GM19455 (cell line): ENCODE results near the gene PBX3.

Experiments
- ATAC-seq: cut with Tn5 transposase; IDR thresholded peaks from one replicate; pipeline ENCODE4 v1.9.1; 2021; ENCODE audit not compliant: unreplicated experiment

PBX3 gene

GRCh38 chr9:125969462-125969861 is 222.3 kb downstream of the PBX3 start:
- no peak for ATAC-seq

DNA sequence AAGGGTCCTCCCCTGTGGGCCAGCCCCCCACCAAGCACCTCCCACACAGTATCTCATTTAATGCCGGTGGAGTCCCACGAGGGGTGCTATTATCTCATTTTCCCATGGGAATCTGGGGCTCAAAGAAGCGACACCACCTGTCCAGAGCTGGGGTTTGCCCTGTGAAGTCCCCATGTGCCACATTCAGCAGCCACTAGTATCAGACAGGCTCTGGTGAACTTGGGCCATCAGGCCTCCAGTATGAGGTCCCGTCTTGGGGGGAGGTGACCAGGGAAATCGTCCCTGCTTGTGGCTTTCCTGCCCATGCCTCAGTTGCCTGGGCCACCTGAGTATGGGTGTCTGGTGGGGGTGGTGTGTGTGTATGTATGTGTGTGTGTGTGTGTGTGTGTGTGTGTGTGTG is 222.7 kb downstream of the PBX3 start:
- no peak for ATAC-seq

DNA sequence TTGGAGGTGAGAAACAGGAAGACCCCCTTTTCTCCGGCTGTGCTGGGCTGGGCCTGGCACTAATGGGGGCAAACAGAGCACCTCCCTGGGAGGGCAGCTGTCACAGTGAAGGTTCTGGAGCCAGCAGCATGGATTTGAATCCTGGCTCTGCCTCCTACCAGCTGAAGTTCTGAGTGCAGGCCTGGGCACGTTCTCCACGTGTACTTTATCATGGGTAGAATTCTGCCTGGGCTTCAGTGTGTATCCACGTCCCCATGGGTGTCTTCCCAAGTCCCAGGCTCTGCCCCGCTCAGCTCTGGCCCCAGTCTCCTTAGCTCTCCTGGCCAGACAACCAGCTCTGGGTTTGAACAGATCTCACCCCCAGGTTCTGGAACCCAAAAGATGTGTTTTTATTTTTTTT is 223.2 kb downstream of the PBX3 start:
- ATAC-seq = no peak

- ATAC-seq = no peak
Observed at GRCh38 chr9:125971050-125971449, 223.9 kb downstream of the PBX3 start.

- ATAC-seq = no peak
Observed at GRCh38 chr9:125972012-125972729, 225.0 kb downstream of the PBX3 start.

- ATAC-seq = no peak
Observed at GRCh38 chr9:125973547-125973946, 226.4 kb downstream of the PBX3 start.

- ATAC-seq = no peak
Observed at GRCh38 chr9:125974705-125975104, 227.5 kb downstream of the PBX3 start.

- no peak for ATAC-seq
Observed at GRCh38 chr9:125977223-125977622, 230.1 kb downstream of the PBX3 start.

- ATAC-seq = no peak
Observed at GRCh38 chr9:125979383-125979782, 232.2 kb downstream of the PBX3 start.

- ATAC-seq = no peak
Observed at GRCh38 chr9:125982798-125983406, 235.7 kb downstream of the PBX3 start.

GRCh38 chr9:125983681-125984080 is 236.5 kb downstream of the PBX3 start:
- no peak for ATAC-seq

DNA sequence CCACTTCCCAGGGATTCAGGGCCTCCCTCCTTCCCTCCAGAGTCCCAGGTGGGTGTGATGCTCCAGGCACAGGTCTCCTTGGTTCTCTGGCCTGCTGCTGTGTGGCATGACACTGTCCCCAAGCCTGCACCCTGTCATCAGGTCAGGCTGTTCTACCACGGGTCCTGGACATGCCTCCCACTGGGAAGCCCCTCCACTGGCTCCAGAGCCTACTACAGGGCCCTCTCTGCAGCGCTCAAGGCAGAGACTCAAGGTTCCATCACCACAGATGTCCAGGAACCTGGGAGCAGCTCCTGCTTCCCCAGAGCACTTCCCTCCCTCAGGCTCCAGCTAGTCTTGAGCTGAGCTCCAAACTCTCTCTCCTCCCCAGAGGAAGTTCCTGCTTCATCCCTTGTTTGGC is 237.3 kb downstream of the PBX3 start:
- ATAC-seq = no peak

DNA sequence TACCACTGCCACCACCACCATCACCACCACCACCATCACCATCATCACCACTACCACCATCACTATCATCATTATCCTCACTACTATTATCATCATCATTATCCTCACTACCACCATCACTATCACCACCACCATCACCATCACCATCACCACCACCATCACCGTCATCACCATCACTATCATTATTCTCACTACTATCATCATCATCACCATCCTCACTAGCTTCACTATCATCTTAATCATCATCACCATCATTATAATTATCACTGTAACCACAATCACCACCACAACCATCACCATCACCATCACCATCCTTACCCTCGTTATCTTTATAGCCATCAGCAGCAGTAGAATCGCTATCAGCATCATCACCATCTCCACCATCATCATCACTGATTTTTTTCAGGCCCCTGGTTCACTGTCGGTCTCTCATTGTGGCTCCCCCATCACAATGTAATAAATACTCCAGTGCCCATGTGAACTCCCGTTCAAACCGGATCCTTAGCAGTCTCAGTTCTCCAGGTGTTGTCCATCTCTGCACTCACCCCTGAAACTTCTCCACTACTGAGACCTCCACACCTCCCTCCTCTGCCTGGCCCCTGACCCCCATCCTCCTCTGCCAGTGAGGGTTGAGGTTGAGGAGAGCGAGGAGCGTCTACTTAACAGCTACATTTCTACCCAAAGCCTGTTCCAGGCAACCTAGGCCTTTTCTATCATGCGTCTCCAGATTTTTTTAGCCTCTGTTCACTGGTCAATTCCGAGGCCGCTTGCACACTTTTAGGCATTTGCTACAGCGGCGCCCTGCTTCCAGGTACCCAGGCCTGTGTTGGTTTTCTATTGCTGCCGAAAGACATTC is 238.2 kb downstream of the PBX3 start:
- ATAC-seq = no peak

GRCh38 chr9:125985998-125986655 is 239.0 kb downstream of the PBX3 start:
- ATAC-seq = no peak

GRCh38 chr9:125986966-125987365 is 239.8 kb downstream of the PBX3 start:
- no peak for ATAC-seq

DNA sequence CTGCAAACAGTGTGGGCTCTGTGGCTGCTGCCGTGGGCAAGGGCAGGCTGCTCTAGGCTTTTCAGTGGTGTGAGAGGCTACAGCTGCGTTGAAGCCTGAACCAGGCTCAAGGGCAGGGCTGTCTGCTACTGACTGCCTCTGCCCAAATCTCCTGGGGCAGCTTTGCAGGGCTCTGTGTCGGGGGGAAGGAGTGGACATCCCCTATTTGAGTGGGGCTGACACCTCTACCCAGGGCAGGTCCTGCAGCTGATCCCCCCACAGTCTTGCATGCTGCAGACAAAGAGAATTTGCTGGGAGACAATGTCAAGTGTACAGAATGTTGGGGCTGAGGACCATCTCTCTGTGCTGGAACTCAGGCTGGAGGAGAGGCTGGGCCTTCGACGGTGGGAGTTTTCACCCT is 240.2 kb downstream of the PBX3 start:
- ATAC-seq = no peak

DNA sequence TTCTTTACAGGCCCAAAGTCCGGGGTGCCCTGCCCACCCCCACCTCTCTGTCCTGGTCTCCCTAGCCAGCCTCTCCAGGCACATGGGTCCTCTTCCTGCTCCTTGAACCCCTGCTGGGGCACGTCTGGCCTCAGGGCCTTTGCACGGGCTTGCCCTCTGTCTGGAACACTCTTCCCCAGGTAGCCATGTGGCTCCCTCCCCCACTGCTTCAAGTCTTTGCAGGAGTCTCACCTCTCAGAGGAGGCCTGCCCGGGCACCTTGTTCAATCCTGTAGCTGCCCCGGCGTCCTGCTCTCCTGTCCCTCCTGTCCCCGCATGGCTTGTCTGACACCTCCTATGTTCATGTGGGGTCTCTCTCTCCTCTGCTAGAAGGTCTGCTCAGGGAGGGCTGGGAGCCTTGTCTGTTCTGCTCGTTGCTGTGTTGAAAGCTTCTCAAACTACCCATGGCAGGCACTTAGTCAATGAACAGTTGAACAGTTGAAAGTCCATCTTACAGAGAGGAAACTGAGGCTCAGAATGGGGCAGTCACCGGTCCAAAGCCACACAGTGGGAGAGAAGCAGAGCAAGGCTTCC is 241.4 kb downstream of the PBX3 start:
- no peak for ATAC-seq

DNA sequence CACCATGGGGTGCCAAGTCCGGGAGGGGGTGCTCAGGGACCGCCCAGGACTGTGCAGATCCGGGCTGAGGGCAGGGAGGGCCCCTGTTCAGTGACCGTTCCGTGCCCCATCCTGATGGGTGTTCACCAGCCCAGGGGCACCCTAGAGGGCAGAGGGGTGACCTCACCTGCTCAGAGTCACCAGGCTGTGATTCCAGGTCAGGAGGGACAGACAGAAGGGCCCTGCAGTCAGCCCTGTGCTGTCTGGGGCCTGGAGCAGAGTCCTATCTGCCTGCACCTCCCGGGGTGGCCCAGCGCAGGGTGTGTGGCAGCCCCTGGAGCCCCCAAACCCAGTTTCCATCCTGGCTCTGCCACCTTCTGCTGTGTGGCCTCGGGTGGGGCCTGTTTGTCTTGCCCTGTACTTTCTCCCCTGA is 241.9 kb downstream of the PBX3 start:
- ATAC-seq = no peak

- no peak for ATAC-seq
Observed at GRCh38 chr9:125989524-125990180, 242.5 kb downstream of the PBX3 start.

DNA sequence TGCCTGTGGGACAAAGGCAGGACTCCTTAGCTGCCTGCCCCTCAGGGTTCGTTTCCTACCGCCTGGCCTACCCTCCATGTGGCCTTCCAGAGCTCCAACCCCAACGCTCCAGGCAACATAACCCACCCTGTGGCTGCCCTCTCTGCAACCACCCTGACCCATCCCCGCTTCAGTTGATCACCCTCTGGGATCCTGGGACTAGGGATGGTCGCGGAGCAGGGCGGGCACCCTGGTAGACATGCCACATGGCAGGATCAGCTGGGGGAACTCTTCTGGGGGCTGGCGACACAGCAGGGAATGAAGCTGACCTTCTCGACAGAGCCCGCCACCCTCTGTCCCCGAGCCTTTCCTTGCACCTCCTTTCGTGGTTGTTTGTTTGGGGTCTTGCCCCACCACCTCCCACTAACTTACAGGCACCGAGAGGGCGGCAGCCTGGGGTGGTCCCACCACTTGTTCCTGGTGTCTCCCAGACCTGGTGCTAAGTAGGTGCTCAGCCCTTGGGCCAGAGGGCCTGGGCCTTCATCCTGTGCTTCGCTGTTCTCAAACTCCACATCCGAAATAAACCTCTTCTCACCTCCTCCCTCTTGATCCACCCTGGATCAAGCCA is 243.1 kb downstream of the PBX3 start:
- no peak for ATAC-seq
